Dedifferentiated amniotic fluid mesenchymal stem cell (primary cell): Measurements from ENCODE around the gene PPP2R5B.

Experiments
- DNase-seq: peaks from one replicate; pipeline ENCODE4 v3.0.0-alpha.2; 2016; ENCODE audit errors: extremely low spot score

Gene PPP2R5B

GRCh38 chr11:64908766-64909165, 15.7 kb upstream of the PPP2R5B start:
- DNase-seq = no peak

- no peak for DNase-seq
Observed at GRCh38 chr11:64909653-64910343, 14.7 kb upstream of the PPP2R5B start.

- no peak for DNase-seq
Observed at GRCh38 chr11:64910451-64911093, 13.9 kb upstream of the PPP2R5B start.

GRCh38 chr11:64911142-64911541, 13.3 kb upstream of the PPP2R5B start:
- no peak for DNase-seq

GRCh38 chr11:64911689-64912088, 12.8 kb upstream of the PPP2R5B start:
- DNase-seq = no peak

GRCh38 chr11:64913171-64913727, 11.2 kb upstream of the PPP2R5B start:
- DNase-seq = no peak

- no peak for DNase-seq
Observed at GRCh38 chr11:64914123-64914522, 10.4 kb upstream of the PPP2R5B start.

GRCh38 chr11:64915376-64915887, 9.1 kb upstream of the PPP2R5B start:
- no peak for DNase-seq

GRCh38 chr11:64916040-64916774, 8.3 kb upstream of the PPP2R5B start:
- DNase-seq = no peak

- DNase-seq = peak; percentile 98
Observed at GRCh38 chr11:64916775-64917662, 7.5 kb upstream of the PPP2R5B start, which contains the start of gene ATG2A. ATG2A (minus strand) TSS chr11:64917209; CDS start chr11:64917135, 74 bp downstream.

GRCh38 chr11:64917663-64917995, 6.9 kb upstream of the PPP2R5B start:
- DNase-seq = no peak

GRCh38 chr11:64918017-64918416, 6.5 kb upstream of the PPP2R5B start:
- DNase-seq = peak; percentile 58

- no peak for DNase-seq
Observed at GRCh38 chr11:64919627-64920026, 4.9 kb upstream of the PPP2R5B start.

- no peak for DNase-seq
Observed at GRCh38 chr11:64920124-64920523, 4.4 kb upstream of the PPP2R5B start.

- DNase-seq = no peak
Observed at GRCh38 chr11:64921384-64921783, 3.1 kb upstream of the PPP2R5B start.

GRCh38 chr11:64923151-64923661, 1.3 kb upstream of the PPP2R5B start:
- no peak for DNase-seq

GRCh38 chr11:64924910-64925284, 408 bp downstream of the PPP2R5B start:
- no peak for DNase-seq

GRCh38 chr11:64925536-64926436, 1.3 kb downstream of the PPP2R5B start:
- no peak for DNase-seq

GRCh38 chr11:64926689-64927088, 2.2 kb downstream of the PPP2R5B start:
- DNase-seq = no peak

GRCh38 chr11:64928957-64929356, 4.5 kb downstream of the PPP2R5B start:
- DNase-seq = no peak
